Putamen (tissue), 1 donor: ENCODE results near the gene MPG.
"Not testable (repeated sequence)": the region's sequence is repeated elsewhere in the genome, so short reads cannot be mapped to it uniquely, and the experiment has no call there.

Experiments
- DNase-seq: peaks from one replicate; pipeline ENCODE4 v3.0.0-alpha.2; 2016; ENCODE audit warnings: low spot score

MPG gene

DNA sequence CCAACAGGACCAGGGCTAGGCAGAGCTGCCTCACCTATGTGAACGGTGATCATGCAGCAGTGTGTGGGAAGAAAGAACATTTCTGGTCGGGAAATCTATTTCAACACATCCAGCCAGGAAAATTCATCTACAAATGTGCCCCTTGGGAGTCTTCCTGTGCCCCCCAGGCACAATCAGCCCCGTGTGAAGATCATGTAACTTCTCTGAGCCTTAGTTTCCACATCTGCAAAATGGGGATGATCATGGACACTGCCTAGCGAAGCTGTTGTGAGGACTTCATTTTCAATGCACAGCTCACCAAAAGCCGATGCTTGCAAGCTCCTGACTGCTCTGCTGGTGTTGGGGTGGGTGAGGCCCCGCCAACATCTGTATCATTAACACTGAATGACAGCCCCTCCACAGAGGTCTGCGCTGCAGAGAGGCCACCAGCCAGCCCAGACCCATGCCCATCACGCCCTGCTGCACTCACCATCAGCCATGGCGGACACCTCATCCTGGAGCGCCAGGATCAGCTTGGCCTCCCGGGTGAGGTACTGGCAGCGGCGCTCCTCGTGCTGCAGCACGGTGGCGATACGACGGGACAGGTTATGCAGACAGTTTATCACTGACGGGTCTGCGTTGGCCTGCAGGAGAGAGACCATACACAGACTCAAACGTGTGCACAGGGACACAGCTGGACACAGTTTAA lies 34.3 kb downstream of the MPG start:
- no peak for DNase-seq

GRCh38 chr16:114327-114726 lies 36.3 kb downstream of the MPG start:
- DNase-seq = no peak

GRCh38 chr16:116015-116414 lies 38.0 kb downstream of the MPG start:
- no peak for DNase-seq

DNA sequence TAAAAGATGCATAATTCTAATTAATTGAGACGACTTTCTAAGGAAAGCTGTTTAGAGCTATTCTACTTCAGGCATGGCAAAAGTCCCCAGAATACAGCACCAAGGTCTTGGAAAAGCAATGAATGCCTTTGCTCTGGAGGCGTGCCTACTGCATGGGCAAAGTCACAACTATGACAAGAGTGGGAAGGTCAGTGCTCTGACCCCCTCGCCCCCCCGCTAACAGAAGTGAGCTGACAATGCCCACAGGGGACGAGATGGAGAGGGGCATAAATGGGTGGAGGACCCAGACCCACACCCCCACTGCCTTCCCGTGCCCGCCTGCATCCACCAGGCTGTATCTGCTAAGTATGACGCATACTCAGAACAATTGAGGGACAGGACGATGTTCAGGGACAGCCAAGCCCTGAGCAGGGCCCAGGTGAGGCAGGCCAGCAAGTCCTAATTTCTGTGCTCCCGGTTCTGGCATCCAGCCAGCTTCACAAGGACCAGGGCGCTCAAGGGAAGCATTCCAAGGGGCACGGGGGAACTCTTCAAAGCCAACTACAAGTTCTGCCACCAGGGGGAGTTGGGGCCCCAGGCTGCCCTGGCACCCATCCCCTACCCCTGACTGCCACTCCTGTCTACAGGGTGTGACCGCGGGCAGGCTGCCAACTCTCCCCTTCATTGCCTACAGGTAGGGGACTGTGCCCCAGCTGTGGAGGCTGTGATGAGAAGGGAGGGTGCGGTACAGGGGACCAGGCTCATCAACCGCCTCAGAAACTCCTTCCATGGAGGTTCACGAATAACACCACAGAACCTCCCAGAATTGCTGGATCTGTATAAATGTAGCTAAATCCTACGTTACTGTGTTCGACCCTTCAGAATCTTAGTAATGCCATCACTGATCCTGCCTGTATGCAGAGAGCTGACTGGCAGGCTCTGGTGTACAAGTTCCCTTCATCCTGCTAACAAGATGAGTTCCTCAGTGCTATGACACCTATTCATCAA lies 39.6 kb downstream of the MPG start:
- no peak for DNase-seq

DNA sequence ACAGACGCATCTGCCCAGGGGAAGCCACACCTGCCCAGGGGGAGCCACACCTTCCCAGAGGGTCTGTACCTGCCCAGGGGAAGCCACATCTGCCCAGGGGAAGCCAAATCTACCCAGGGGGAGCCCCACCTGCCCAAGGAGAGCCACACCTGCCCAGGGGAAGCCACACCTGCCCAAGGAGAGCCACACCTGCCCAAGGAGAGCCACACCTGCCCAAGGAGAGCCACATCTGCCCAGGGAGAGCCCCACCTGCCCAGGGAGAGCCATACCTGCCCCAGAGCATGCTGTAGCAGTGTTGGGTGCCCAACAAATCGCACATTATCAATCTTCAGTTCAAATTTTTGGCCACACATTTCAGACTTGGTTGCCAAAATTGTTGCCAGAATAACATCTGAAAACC lies 40.8 kb downstream of the MPG start:
- DNase-seq = no peak

DNA sequence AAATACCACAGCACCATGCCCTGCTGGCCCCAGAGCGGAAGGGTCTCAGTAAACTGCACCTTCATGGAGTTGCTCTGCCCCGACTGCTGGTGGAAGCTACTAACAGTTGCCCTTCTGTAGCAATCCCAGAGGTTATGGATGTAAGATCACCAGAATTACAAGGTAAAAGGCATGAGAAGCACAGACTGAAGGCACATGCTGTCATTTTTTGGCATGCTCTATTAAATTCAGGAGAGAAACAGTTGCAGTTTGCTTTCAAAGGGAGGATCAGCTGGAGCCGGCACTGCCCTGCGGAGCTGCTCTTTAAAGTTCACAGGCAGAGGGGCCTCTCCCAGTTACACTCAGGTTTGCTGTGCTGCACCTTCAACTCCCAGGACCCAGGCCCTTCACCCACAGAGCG lies 41.3 kb downstream of the MPG start:
- DNase-seq = no peak

DNA sequence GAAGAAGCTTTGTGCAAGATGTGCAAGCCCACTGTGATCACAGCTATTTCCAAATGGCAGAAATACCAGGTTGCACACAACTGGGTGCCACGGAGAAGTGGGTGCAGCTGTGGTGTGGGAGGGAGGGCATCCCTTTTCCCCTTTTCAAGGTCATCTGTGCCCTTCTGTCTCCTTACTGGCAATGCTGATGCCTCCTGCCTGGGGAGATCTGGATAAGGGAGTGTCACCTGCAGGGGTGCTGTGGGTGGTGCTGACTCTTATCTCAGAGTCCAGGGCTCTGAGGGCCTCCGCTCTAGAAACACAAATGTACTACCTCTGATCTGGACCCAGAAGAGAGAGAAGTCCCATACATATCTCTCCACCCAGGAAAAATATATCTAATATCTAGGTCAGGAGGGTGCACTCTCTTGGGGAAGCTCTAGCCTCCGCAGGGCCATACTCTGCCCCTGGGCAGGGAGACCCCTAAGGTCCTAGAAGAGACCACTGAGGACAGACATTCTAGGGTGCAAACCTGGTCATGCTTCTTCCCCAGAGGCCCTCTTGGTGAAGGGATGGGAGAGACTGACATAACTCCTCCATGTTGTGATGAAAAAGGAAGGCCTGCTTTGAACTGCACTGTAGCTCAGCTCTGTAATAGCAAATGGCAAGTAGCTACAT lies 41.9 kb downstream of the MPG start:
- no peak for DNase-seq

- DNase-seq = no peak
Observed at GRCh38 chr16:120756-121155, 42.7 kb downstream of the MPG start.

DNA sequence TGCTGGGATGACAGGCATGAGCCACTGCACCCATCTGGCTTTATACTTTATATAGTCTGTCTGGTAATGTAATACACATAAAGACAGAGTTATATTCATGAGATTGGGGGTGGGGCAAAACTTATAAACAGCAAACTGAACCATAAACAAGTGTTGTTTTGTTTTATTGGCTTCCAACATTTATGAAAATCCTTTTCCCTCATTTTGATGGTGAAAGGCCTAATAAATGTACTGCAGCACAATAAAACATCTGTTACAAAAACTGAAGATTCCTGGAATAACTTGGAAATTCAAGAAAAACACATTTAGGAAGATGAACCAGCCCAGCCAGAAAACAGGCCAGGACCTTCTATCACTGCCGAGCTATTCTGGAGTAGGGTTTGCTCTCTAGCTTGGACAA lies 44.3 kb downstream of the MPG start:
- no peak for DNase-seq

DNA sequence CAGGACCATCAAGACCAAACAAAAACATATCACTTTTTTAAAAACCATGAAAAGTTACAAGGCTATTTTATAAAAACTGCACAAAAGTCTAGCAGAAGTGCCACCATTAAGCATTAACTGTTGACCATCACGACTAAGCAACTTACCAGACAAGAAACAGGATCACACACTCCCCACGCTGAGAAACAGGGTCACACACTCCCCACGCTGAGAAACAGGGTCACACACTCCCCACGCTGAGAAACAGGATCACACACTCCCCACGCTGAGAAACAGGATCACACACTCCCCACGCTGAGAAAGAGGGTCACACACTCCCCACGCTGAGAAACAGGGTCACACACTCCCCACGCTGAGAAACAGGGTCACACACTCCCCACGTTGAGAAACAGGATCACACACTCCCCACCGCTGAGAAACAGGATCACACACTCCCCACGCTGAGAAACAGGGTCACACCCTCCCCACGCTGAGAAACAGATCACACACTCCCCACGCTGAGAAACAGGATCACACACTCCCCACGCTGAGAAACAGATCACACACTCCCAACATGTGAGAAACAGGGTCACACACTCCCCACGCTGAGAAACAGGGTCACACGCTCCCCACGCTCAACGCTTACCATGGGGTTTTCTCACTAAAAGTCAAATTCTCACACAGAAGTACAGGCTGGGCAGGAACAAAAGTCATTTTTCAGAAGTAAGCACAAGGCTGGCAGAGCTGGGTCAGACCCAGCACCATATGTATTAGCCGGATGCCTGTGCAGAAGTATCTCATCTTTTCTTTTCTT lies 45.7 kb downstream of the MPG start:
- not testable (repeated sequence) for DNase-seq

- no peak for DNase-seq
Observed at GRCh38 chr16:125011-125410, 47.0 kb downstream of the MPG start.

GRCh38 chr16:129075-129474 lies 51.0 kb downstream of the MPG start:
- no peak for DNase-seq

DNA sequence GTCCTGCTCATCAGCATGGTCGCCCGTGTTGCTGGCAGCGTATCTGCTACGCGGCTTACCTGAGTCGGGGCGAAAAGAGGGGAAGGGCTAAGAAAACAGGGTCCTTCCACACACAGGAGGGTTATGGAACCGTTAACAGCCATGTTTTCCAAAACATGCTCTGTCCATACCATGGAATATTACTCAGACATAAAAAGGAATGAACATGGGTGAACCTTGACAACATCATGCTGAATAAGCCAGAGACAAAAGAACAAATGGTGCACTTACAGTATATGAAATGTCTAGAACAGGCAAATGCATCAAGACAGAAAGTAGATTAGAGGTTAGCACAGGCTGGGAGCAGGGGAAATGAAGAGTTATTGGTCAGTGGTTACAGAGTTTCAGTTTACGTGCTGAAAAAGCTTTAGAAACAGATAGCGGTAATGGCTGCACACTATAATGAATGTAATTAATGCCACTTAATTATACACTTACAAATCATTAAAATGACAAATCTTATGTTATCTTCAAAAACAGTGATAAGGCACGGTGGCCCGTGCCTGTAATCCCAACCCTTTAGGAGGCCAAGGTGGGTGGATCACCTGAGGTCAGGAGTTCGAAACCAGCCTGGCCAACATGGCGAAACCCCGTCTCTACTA lies 52.6 kb downstream of the MPG start:
- DNase-seq = no peak

DNA sequence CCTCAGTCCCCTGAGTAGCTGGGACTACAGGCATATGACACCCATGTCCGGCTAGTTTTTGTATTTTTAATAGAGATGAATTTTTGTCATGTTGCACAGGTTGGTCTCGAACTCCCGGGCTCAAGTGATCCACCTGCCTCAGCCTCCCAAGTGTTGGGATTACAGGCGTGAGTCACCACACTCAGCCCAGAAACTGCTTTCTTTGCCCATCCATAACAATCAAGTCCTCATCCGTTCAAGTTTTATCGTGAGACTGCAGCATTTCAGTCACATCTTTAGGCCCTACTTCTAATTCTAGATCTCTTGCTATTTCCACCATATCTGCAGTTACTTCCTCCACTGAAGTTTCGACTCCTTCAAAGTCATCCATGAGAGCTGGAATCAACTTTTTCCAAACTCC lies 54.1 kb downstream of the MPG start:
- DNase-seq = no peak

GRCh38 chr16:133716-134115 lies 55.7 kb downstream of the MPG start:
- no peak for DNase-seq
